HCT116 (cell line): Measurements from ENCODE around the gene TUB. TPM values are rescaled to one million over a fixed set of nuclear protein-coding genes. Genes with fewer than 3 reads are reported as not detected.

ENCODE experiments used
- ATAC-seq: fragments of 200-7000 bp; cut with Tn5 transposase; 2 replicates; pipeline ENCODE4 v1.9.1; 2020; ENCODE audit warnings: mild to moderate bottlenecking, moderate library complexity
- BruUV-seq: library from RNA; stranded (reverse); fragments of 400-500 nt; replicated peaks from 2 replicates; lab custom pipeline; 2021; lab: Mats Ljungman, UMichigan
- CTCF ChIA-PET: fragments of 300-600 bp; sonication (Branson Sonifier 250); formaldehyde crosslinking; loops from one replicate; lab custom pipeline; 2021; ENCODE audit warnings: antibody characterized with exemption; lab: Charles Lee
- POLR2A ChIA-PET: fragments of 300-600, 350-600 bp; sonication (Branson Sonifier 250); formaldehyde crosslinking; loops from one replicate; lab custom pipeline; 2021; ENCODE audit warnings: antibody characterized with exemption; lab: Charles Lee
- RAD21 ChIA-PET, 2 experiments: fragments of 300-600 bp; sonication (Branson Sonifier 250); formaldehyde crosslinking; loops; one replicate each; lab custom pipeline; 2023; ENCODE audit warnings: low total read pairs in 2 of 2; ENCODE audit not compliant: uncharacterized antibody in 2 of 2, unreplicated experiment in 2 of 2, low non-redundant PET in 1 of 2; lab: Charles Lee
- DNase-seq: peaks from one replicate; pipeline ENCODE4 v3.0.0-alpha.2; 2010; ENCODE audit warnings: low read depth, low spot score
- H2AFZ ChIP-seq: fragments of 200-600 bp; shearing (Covaris generic), sonication (generic); 2 replicates; pipeline ENCODE4 v1.6.1; 2017; ENCODE audit warnings: low read depth, mixed run types, mixed read lengths, antibody characterized with exemption, low read length; ENCODE audit not compliant: poor library complexity, severe bottlenecking
- H3K27ac ChIP-seq: 2 replicates; pipeline ENCODE4 v1.5.1; 2012; ENCODE audit warnings: low read depth, low read length
- H3K27me3 ChIP-seq: fragments of 200-600 bp; sonication (generic); 2 replicates; pipeline ENCODE4 v1.6.1; 2016; ENCODE audit warnings: mixed run types, low read length, mixed read lengths; ENCODE audit not compliant: insufficient read depth
- H3K36me3 ChIP-seq, 2 experiments: fragments of 200-500 bp in 1 of 2; fragments of 200-600 bp in 1 of 2; sonication (Bioruptor generic) in 1 of 2; sonication (generic) in 1 of 2; 2 replicates each; pipeline versions ENCODE4 v1.5.1 to v1.6.1; 2014 to 2016; ENCODE audit warnings: low read length in 2 of 2, inconsistent platforms in 1 of 2, mixed read lengths in 1 of 2, mixed run types in 1 of 2; ENCODE audit not compliant: insufficient read depth in 2 of 2, control insufficient read depth in 1 of 2
- H3K4me1 ChIP-seq, 2 experiments: fragments of 200-600 bp in 1 of 2; sonication (generic) in 1 of 2; 2 replicates each; pipeline versions ENCODE4 v1.5.1 to v1.6.1; 2012 to 2017; ENCODE audit warnings: low read length in 2 of 2, inconsistent platforms in 1 of 2, mild to moderate bottlenecking in 1 of 2, mixed read lengths in 1 of 2, mixed run types in 1 of 2, moderate library complexity in 1 of 2; ENCODE audit not compliant: insufficient read depth in 2 of 2, control insufficient read depth in 1 of 2
- H3K4me2 ChIP-seq: fragments of 200-600 bp; sonication (generic); 2 replicates; pipeline ENCODE4 v1.6.1; 2017; ENCODE audit warnings: mixed run types, low read length, mixed read lengths
- H3K4me3 ChIP-seq, 2 experiments: fragments of 200-600 bp in 1 of 2; sonication (generic) in 1 of 2; replicated peaks in 1 of 2; 2 replicates each; pipeline ENCODE4 v1.5.1; 2011 to 2016; ENCODE audit warnings: low read length in 2 of 2, control low read depth in 1 of 2, low read depth in 1 of 2, mild to moderate bottlenecking in 1 of 2, mixed read lengths in 1 of 2, mixed run types in 1 of 2
- H3K79me2 ChIP-seq: fragments of 200-600 bp; sonication (generic); 2 replicates; pipeline ENCODE4 v1.6.1; 2017; ENCODE audit warnings: mild to moderate bottlenecking, mixed run types, low read length, moderate library complexity, mixed read lengths; ENCODE audit not compliant: insufficient read depth
- H3K9ac ChIP-seq: fragments of 200-600 bp; sonication (generic); 2 replicates; pipeline ENCODE4 v1.6.1; 2016; ENCODE audit warnings: low read length, mixed read lengths
- H3K9me2 ChIP-seq: fragments of 200-600 bp; sonication (generic), shearing (Covaris generic); 2 replicates; pipeline ENCODE4 v1.6.1; 2017; ENCODE audit warnings: mixed run types, mild to moderate bottlenecking, moderate library complexity; ENCODE audit not compliant: insufficient read depth
- H3K9me3 ChIP-seq, 2 experiments: fragments of 200-500 bp in 1 of 2; fragments of 200-600 bp in 1 of 2; sonication (Bioruptor generic) in 1 of 2; sonication (generic) in 1 of 2; 2 replicates each; pipeline ENCODE4 v1.6.1; 2014 to 2017; ENCODE audit warnings: low read length in 2 of 2, mixed read lengths in 2 of 2, inconsistent platforms in 1 of 2, low read depth in 1 of 2, mild to moderate bottlenecking in 1 of 2, mixed run types in 1 of 2, moderate library complexity in 1 of 2; ENCODE audit not compliant: control insufficient read depth in 1 of 2, insufficient read depth in 1 of 2
- H4K20me1 ChIP-seq: fragments of 200-600 bp; sonication (generic), shearing (Covaris generic); 2 replicates; pipeline ENCODE4 v1.6.1; 2017; ENCODE audit warnings: mixed run types, mild to moderate bottlenecking, moderate library complexity; ENCODE audit not compliant: insufficient read depth
- CBX3 ChIP-seq: IDR thresholded peaks from 2 replicates; pipeline ENCODE4 v1.6.1; 2012; ENCODE audit warnings: low read depth
- ELF1 ChIP-seq: IDR thresholded peaks from 2 replicates; pipeline ENCODE4 v1.6.1; 2012; ENCODE audit warnings: low read depth, borderline replicate concordance
- EZH2 ChIP-seq: fragments of 200-600 bp; sonication (generic); IDR thresholded peaks from 2 replicates; pipeline ENCODE4 v1.6.1; 2017; ENCODE audit warnings: antibody characterized with exemption, mixed run types
- JUND ChIP-seq: IDR thresholded peaks from 2 replicates; pipeline ENCODE4 v1.6.1; 2012
- MAX ChIP-seq: IDR thresholded peaks from 2 replicates; pipeline ENCODE4 v1.6.1; 2012
- SP1 ChIP-seq: IDR thresholded peaks from 2 replicates; pipeline ENCODE4 v1.6.1; 2012; ENCODE audit warnings: low read depth
- SRF ChIP-seq: IDR thresholded peaks from 2 replicates; pipeline ENCODE4 v1.6.1; 2012; ENCODE audit warnings: low read depth
- YY1 ChIP-seq: IDR thresholded peaks from 2 replicates; pipeline ENCODE4 v1.6.1; 2011; ENCODE audit warnings: low read length, low read depth, moderate library complexity, mild to moderate bottlenecking; ENCODE audit not compliant: insufficient replicate concordance; ENCODE audit errors: extremely low read depth
- ZBTB33 ChIP-seq: IDR thresholded peaks from 2 replicates; pipeline ENCODE4 v1.6.1; 2011; ENCODE audit warnings: mild to moderate bottlenecking, low read length, moderate library complexity; ENCODE audit not compliant: insufficient replicate concordance; ENCODE audit errors: extremely low read depth
- ZNF274 ChIP-seq: fragments of 200-500 bp; sonication (Bioruptor generic); IDR thresholded peaks from 2 replicates; pipeline ENCODE4 v1.6.1; 2014; ENCODE audit warnings: mild to moderate bottlenecking, low read depth, low read length, inconsistent platforms
- intact Hi-C: fragments of 100-400 bp; cut with micrococcal nuclease; formaldehyde crosslinking; loops from 2 replicates; pipeline ENCODE4 v1.10.0; 2022
- total RNA-seq: library from RNA; stranded (reverse); gene quantifications from one replicate; pipeline ENCODE4 v1.2.1, GENCODE V29; 2021; ENCODE audit not compliant: unreplicated experiment
- TF ChIP-seq, protein P1 (sequence below): IDR thresholded peaks from 2 replicates; pipeline ENCODE4 v1.6.1; 2012

TUB gene
- total RNA-seq, 1 experiment from 2014 or later = 0.02 TPM

DNA sequence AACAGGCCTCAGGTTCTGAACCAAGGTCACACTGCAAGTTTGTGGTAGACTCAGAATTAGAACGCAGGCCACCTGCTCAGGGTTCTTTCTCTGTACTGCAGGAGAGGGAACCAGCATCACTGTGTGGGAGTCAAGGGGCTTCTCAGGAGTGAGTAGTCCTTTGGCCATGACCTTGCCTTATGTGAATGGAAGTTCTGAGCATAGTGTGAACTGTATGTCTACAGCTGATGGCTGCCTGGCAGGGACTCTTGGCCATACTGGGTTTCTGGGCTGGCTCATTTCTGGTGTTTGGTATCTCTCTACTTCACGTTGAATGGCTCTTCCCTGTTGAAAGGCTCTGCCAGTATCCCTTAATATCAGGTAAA lies 40.1 kb upstream of the TUB start:
- TF ChIP-seq MAX = no peak
- TF ChIP-seq EZH2 = no peak
- no peak for TF ChIP-seq ZNF274
- no peak for TF ChIP-seq SRF
- TF ChIP-seq YY1 = no peak
- no peak for TF ChIP-seq JUND
- TF ChIP-seq ZBTB33 = no peak
- TF ChIP-seq, protein P1, sequence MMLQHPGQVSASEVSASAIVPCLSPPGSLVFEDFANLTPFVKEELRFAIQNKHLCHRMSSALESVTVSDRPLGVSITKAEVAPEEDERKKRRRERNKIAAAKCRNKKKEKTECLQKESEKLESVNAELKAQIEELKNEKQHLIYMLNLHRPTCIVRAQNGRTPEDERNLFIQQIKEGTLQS = no peak
- no peak for TF ChIP-seq ELF1
- TF ChIP-seq CBX3 = no peak
- TF ChIP-seq SP1 = no peak
- CTCF ChIA-PET = no interaction called here
- no peaks in the 10 kb centered on the region for H3K9me3 ChIP-seq
- no peaks in the 10 kb centered on the region for H3K36me3 ChIP-seq
- H3K4me2 ChIP-seq = no peak overlapping the region
- no peaks in the 10 kb centered on the region for H3K4me1 ChIP-seq
- H3K27ac ChIP-seq = no peak overlapping the region
- RAD21 ChIA-PET = no interaction called here
- H3K27me3 ChIP-seq = peaks cover 14% of the 10 kb centered on the region
- H3K4me3 ChIP-seq = no peak overlapping the region
- POLR2A ChIA-PET = no interaction called here
- BruUV-seq = no TSS peak
- intact Hi-C loops = no loop called here
- DNase-seq (no peak), ATAC-seq (no peak)
- H4K20me1 ChIP-seq = no peaks in the 10 kb centered on the region
- no peaks in the 10 kb centered on the region for H3K9me2 ChIP-seq
- H2AFZ ChIP-seq = no peak overlapping the region
- H3K79me2 ChIP-seq = no peaks in the 10 kb centered on the region
- no peak overlapping the region for H3K9ac ChIP-seq
